Transverse colon (tissue), 4 donors: Measurements from ENCODE around the gene CAMK2D. TPM values are rescaled to one million over a fixed set of nuclear protein-coding genes. Genes with fewer than 3 reads are reported as not detected.

Experiments used
- DNase-seq: peaks from one replicate; pipeline ENCODE4 v3.0.0-alpha.2; 2019
- H3K27ac ChIP-seq, 4 donors: fragments of 200-600 bp; sonication (generic); 2 replicates each; pipeline ENCODE4 v1.5.1; 2016 to 2018; ENCODE audit warnings: inconsistent platforms in 4 of 4
- H3K27me3 ChIP-seq: fragments of 200-600 bp; sonication (generic); 2 replicates; pipeline ENCODE4 v1.5.1; 2017; ENCODE audit warnings: inconsistent platforms
- H3K36me3 ChIP-seq, 4 donors: fragments of 200-600 bp; sonication (generic); 2 replicates each; pipeline ENCODE4 v1.5.1; 2017 to 2019; ENCODE audit warnings: inconsistent platforms in 4 of 4
- H3K4me1 ChIP-seq, 4 donors: fragments of 200-600 bp; sonication (generic); 2 replicates each; pipeline ENCODE4 v1.5.1; 2017 to 2020; ENCODE audit warnings: inconsistent platforms in 4 of 4
- H3K4me3 ChIP-seq, 4 donors: fragments of 200-600 bp; sonication (generic); 1 replicate in 1 of 4; 2 replicates in 3 of 4; pipeline versions ENCODE4 v1.5.1 to v1.6.1; 2017 to 2019; ENCODE audit warnings: inconsistent platforms in 4 of 4
- H3K9me3 ChIP-seq, 2 donors: fragments of 200-600 bp; sonication (generic); 2 replicates each; pipeline ENCODE4 v1.5.1; 2017 to 2019; ENCODE audit warnings: inconsistent platforms in 2 of 2
- EP300 ChIP-seq: sonication (generic); formaldehyde crosslinking; IDR thresholded peaks from one replicate; pipeline ENCODE4 v1.6.1; 2017; ENCODE audit warnings: antibody characterized with exemption, low read depth
- POLR2A ChIP-seq: fragments of 450-650 bp; IDR thresholded peaks from one replicate; pipeline ENCODE4 v1.6.1; 2016; ENCODE audit warnings: antibody characterized with exemption, mild to moderate bottlenecking, moderate library complexity
- POLR2AphosphoS5 ChIP-seq, 3 donors: sonication (generic); formaldehyde crosslinking; IDR thresholded peaks; one replicate each; pipeline ENCODE4 v1.6.1; 2016; ENCODE audit warnings: antibody characterized with exemption in 3 of 3
- WGBS, 2 donors: methylation state at CpG; one replicate each; pipeline ENCODE4 v1.1.5; 2018; ENCODE audit warnings: low coverage in 1 of 2; 5-methylcytosine and 5-hydroxymethylcytosine counted together
- in situ Hi-C, 4 donors: fragments of 200-750 bp; cut with MboI; loops; one replicate each; pipeline versions ENCODE4 v1.15.0 to v1.15.1; 2017; ENCODE audit warnings: low sequenced_read_pairs in 3 of 4, low pct_ligation_motif_present in 1 of 4, low pct_unique_long_range_greater_than_20kb in 1 of 4
- intact Hi-C: fragments of 100-400 bp; cut with DNase I; formaldehyde crosslinking; loops from one replicate; pipeline ENCODE4 v1.15.1; 2023; ENCODE audit warnings: low total_unique reads
- total RNA-seq, 4 donors: library from RNA; depleted of rRNA; stranded (reverse); fragments of >200 nt; gene quantifications; one replicate each; pipeline ENCODE4 v1.1.0, GENCODE V29; 2016
- TF ChIP-seq, protein P1 (sequence below), 5 experiments: fragments of 200-600 bp in 3 of 5; fragments of 450-650 bp in 2 of 5; sonication (generic) in 3 of 5; IDR thresholded peaks; 1 replicate in 2 of 5; 2 replicates in 3 of 5; pipeline ENCODE4 v1.5.1; 2016 to 2017; ENCODE audit warnings: antibody characterized with exemption in 5 of 5, inconsistent platforms in 3 of 5, mild to moderate bottlenecking in 2 of 5, moderate library complexity in 1 of 5

Gene CAMK2D
- total RNA-seq, 4 donors from 2014 or later: 54.5 to 107 (median 84.7) TPM

- in situ Hi-C loops (no loop called here), intact Hi-C loops (no loop called here)
- no peak for TF ChIP-seq POLR2A
- TF ChIP-seq, protein P1, sequence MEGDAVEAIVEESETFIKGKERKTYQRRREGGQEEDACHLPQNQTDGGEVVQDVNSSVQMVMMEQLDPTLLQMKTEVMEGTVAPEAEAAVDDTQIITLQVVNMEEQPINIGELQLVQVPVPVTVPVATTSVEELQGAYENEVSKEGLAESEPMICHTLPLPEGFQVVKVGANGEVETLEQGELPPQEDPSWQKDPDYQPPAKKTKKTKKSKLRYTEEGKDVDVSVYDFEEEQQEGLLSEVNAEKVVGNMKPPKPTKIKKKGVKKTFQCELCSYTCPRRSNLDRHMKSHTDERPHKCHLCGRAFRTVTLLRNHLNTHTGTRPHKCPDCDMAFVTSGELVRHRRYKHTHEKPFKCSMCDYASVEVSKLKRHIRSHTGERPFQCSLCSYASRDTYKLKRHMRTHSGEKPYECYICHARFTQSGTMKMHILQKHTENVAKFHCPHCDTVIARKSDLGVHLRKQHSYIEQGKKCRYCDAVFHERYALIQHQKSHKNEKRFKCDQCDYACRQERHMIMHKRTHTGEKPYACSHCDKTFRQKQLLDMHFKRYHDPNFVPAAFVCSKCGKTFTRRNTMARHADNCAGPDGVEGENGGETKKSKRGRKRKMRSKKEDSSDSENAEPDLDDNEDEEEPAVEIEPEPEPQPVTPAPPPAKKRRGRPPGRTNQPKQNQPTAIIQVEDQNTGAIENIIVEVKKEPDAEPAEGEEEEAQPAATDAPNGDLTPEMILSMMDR (IDR thresholded peaks at IDR 0.05): no peak
- no peak for TF ChIP-seq EP300
- no peak for TF ChIP-seq POLR2AphosphoS5 (IDR thresholded peaks at IDR 0.05)
- Histone ChIP-seq H3K27ac (no peak overlapping the region), H3K27me3 (no peaks in the 10 kb centered on the region), H3K36me3 (no peaks in the 10 kb centered on the region), H3K4me1 (peaks cover 0 to 13% (median 0%) of the 10 kb centered on the region in 4 donors), H3K4me3 (no peak overlapping the region), H3K9me3 (no peaks in the 10 kb centered on the region)
- no peak for DNase-seq
- WGBS, 2 donors: 72 to 88% methylated on average over 1 to 2 of the region's 2 CpGs
These were observed 224.3 kb downstream of the CAMK2D start for GRCh38 chr4:113537203-113537602.

DNA sequence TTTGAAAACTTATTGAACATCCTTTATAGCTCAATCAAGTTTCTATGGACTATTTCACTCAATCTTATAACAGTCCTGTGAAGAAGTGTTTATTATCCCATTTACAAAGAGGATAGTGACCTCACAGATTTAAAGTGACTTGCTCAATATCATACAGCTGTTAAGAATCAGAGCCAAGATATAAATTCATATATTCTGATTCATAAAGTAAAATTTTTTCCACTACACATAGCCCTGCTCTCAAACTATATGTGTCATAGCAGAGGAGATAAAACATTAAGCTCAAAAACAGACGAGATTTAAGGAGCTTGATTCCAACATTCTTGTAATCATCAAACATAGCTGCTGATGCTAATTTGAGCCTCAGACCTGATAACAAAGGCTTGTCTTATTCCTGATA lies 226.8 kb downstream of the CAMK2D start:
- H3K27me3 ChIP-seq: no peaks in the 10 kb centered on the region
- H3K4me1 ChIP-seq: peaks cover 0 to 10% (median 0%) of the 10 kb centered on the region in 4 donors
- peaks cover 0 to 15% (median 0%) of the 10 kb centered on the region in 4 donors for H3K36me3 ChIP-seq
- intact Hi-C loops: no loop called here
- no peak overlapping the region for H3K4me3 ChIP-seq
- in situ Hi-C loops: no loop called here
- H3K27ac ChIP-seq: no peak overlapping the region
- H3K9me3 ChIP-seq: no peaks in the 10 kb centered on the region
- TF ChIP-seq POLR2A (no peak), POLR2AphosphoS5 (IDR thresholded peaks at IDR 0.05) (no peak)
- 53 to 67% methylated on average over 1 of the region's 1 CpG for WGBS, 2 donors
- no peak for DNase-seq

DNA sequence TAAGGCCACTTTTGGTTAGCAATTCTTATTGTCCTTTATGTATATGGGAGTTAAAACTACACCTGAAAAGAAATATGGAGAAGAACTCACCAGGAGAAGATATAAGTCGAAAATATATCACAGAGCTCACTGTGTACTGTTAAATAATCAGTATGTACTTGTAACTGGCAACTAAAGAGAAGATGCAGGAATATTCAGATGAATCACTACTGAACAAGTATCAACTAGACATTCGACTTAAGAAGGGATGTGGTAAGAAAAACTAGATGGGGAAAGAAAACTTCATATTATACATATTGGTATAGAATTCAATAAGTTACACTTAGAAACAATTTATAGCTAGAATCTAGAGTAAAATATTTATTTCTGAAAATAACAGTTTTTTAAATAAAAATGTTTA lies 230.0 kb downstream of the CAMK2D start:
- intact Hi-C loops (no loop called here), in situ Hi-C loops (no loop called here)
- Histone ChIP-seq H3K4me3 (no peak overlapping the region), H3K36me3 (peaks cover 0 to 27% (median 0%) of the 10 kb centered on the region in 4 donors), H3K27ac (no peak overlapping the region), H3K9me3 (no peaks in the 10 kb centered on the region), H3K4me1 (no peaks in the 10 kb centered on the region), H3K27me3 (no peaks in the 10 kb centered on the region)
- no peak for TF ChIP-seq POLR2AphosphoS5 (IDR thresholded peaks at IDR 0.05)
- TF ChIP-seq, protein P1 (IDR thresholded peaks at IDR 0.05): no peak
- no peak for DNase-seq
- WGBS, 2 donors: 88 to 90% methylated on average over 2 of the region's 2 CpGs

DNA sequence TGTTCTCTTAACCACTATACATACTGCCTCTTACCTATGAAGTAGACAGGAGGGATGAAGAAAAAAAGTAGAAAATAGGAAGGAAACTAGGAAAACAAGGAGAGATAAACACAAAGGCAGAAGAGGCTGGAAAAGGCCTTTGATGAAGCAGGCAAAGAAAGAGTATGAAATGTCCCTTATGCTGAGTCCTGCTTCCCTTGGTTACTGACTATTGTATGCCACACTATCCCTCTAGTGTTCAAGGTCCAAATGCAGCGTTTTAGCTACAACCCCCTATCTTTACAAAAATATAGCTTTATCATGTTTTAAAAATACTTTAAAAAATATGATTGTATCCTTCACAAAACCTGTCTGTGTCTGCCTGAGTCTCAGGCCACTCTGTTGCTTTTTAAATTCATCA lies 233.1 kb downstream of the CAMK2D start:
- 83 to 100% methylated on average over 1 of the region's 1 CpG for WGBS, 2 donors
- H3K36me3 ChIP-seq: peaks cover 0 to 27% (median 0%) of the 10 kb centered on the region in 4 donors
- H3K9me3 ChIP-seq: no peaks in the 10 kb centered on the region
- H3K27ac ChIP-seq: no peak overlapping the region
- H3K27me3 ChIP-seq: no peaks in the 10 kb centered on the region
- in situ Hi-C loops (no loop called here), intact Hi-C loops (no loop called here)
- H3K4me3 ChIP-seq: no peak overlapping the region
- H3K4me1 ChIP-seq: no peaks in the 10 kb centered on the region
- no peak for DNase-seq
- no peak for TF ChIP-seq POLR2A
- no peak for TF ChIP-seq EP300

- intact Hi-C loops: no loop called here
- in situ Hi-C loops: no loop called here
- peaks cover 0 to 20% (median 0%) of the 10 kb centered on the region in 4 donors for H3K36me3 ChIP-seq
- 96% methylated on average over 2 of the region's 2 CpGs; no CpG with 5 or more reads in 1 of the 2 donors for WGBS, 2 donors
- H3K4me1 ChIP-seq: no peaks in the 10 kb centered on the region
- no peaks in the 10 kb centered on the region for H3K27me3 ChIP-seq
- H3K9me3 ChIP-seq: no peaks in the 10 kb centered on the region
- H3K4me3 ChIP-seq: no peak overlapping the region
- no peak overlapping the region for H3K27ac ChIP-seq
- TF ChIP-seq, protein P1 (IDR thresholded peaks at IDR 0.05): no peak
- TF ChIP-seq POLR2A (no peak), POLR2AphosphoS5 (IDR thresholded peaks at IDR 0.05) (no peak), EP300 (no peak)
- DNase-seq: no peak
These were observed 236.0 kb downstream of the CAMK2D start for GRCh38 chr4:113525521-113525920.
